ENCODE measurements around the gene ANKRD11.
A peak's percentile ranks its signal among the peaks of the same experiment; 100 is the strongest.

The ANKRD11 gene

GRCh38 chr16:89315791-89316581 is 174.4 kb downstream of the ANKRD11 start:
- Histone ChIP-seq H3K27me3 (ENCODE audit: control insufficient read depth, insufficient read depth, low read length) (no peaks in the 10 kb centered on the region), H3K9me3 (replicated peaks; ENCODE audit: low read length) (no peaks in the 10 kb centered on the region), H3K36me3 (ENCODE audit: insufficient read depth, low read length) (peaks cover 30% of the 10 kb centered on the region), H3K4me1 (ENCODE audit: control insufficient read depth, insufficient read depth, low read length) (peaks cover 82% of the 10 kb centered on the region), H3K4me2 (ENCODE audit: low read length) (peak overlapping the region; percentile 45), H3K9ac (ENCODE audit: low read depth, low read length) (peak overlapping the region; percentile 49), H3K4me3 (ENCODE audit: low read length) (no peak overlapping the region)

GRCh38 chr16:89315271-89315670 is 175.1 kb downstream of the ANKRD11 start:
- Histone ChIP-seq H3K36me3 (ENCODE audit: insufficient read depth, low read length) (peaks cover 33% of the 10 kb centered on the region), H3K27me3 (ENCODE audit: control insufficient read depth, insufficient read depth, low read length) (no peaks in the 10 kb centered on the region), H3K4me3 (ENCODE audit: low read length) (no peak overlapping the region), H3K4me2 (ENCODE audit: low read length) (peak overlapping the region; percentile 45), H3K9ac (ENCODE audit: low read depth, low read length) (peak overlapping the region; percentile 10), H3K4me1 (ENCODE audit: control insufficient read depth, insufficient read depth, low read length) (peaks cover 75% of the 10 kb centered on the region), H3K9me3 (replicated peaks; ENCODE audit: low read length) (no peaks in the 10 kb centered on the region)

- H3K9ac ChIP-seq (ENCODE audit: low read depth, low read length), result no peak overlapping the region
- peaks cover 71% of the 10 kb centered on the region for H3K4me1 ChIP-seq (ENCODE audit: control insufficient read depth, insufficient read depth, low read length)
- no peak overlapping the region for H3K4me3 ChIP-seq (ENCODE audit: low read length)
- no peaks in the 10 kb centered on the region for H3K9me3 ChIP-seq (replicated peaks; ENCODE audit: low read length)
- H3K36me3 ChIP-seq (ENCODE audit: insufficient read depth, low read length), result peaks cover 33% of the 10 kb centered on the region
- no peak overlapping the region for H3K4me2 ChIP-seq (ENCODE audit: low read length)
- H3K27me3 ChIP-seq (ENCODE audit: control insufficient read depth, insufficient read depth, low read length), result no peaks in the 10 kb centered on the region
Measured at GRCh38 chr16:89314854-89315253, 175.5 kb downstream of the ANKRD11 start.

GRCh38 chr16:89314357-89314756 is 176.0 kb downstream of the ANKRD11 start:
- Histone ChIP-seq H3K4me2 (ENCODE audit: low read length) (no peak overlapping the region), H3K9ac (ENCODE audit: low read depth, low read length) (no peak overlapping the region), H3K36me3 (ENCODE audit: insufficient read depth, low read length) (peaks cover 33% of the 10 kb centered on the region), H3K4me3 (ENCODE audit: low read length) (no peak overlapping the region), H3K4me1 (ENCODE audit: control insufficient read depth, insufficient read depth, low read length) (peaks cover 66% of the 10 kb centered on the region), H3K27me3 (ENCODE audit: control insufficient read depth, insufficient read depth, low read length) (no peaks in the 10 kb centered on the region), H3K9me3 (replicated peaks; ENCODE audit: low read length) (no peaks in the 10 kb centered on the region)

- Histone ChIP-seq H3K9me3 (replicated peaks; ENCODE audit: low read length) (no peaks in the 10 kb centered on the region), H3K36me3 (ENCODE audit: insufficient read depth, low read length) (peaks cover 36% of the 10 kb centered on the region), H3K4me3 (ENCODE audit: low read length) (no peak overlapping the region), H3K27me3 (ENCODE audit: control insufficient read depth, insufficient read depth, low read length) (no peaks in the 10 kb centered on the region), H3K4me1 (ENCODE audit: control insufficient read depth, insufficient read depth, low read length) (peaks cover 58% of the 10 kb centered on the region), H3K9ac (ENCODE audit: low read depth, low read length) (no peak overlapping the region), H3K4me2 (ENCODE audit: low read length) (no peak overlapping the region)
Measured at GRCh38 chr16:89313583-89313982, 176.8 kb downstream of the ANKRD11 start.

GRCh38 chr16:89312598-89313299 is 177.6 kb downstream of the ANKRD11 start:
- H3K4me3 ChIP-seq (ENCODE audit: low read length), result no peak overlapping the region
- H3K9me3 ChIP-seq (replicated peaks; ENCODE audit: low read length), result no peaks in the 10 kb centered on the region
- H3K4me2 ChIP-seq (ENCODE audit: low read length), result no peak overlapping the region
- no peak overlapping the region for H3K9ac ChIP-seq (ENCODE audit: low read depth, low read length)
- H3K36me3 ChIP-seq (ENCODE audit: insufficient read depth, low read length), result peaks cover 37% of the 10 kb centered on the region
- peaks cover 50% of the 10 kb centered on the region for H3K4me1 ChIP-seq (ENCODE audit: control insufficient read depth, insufficient read depth, low read length)
- H3K27me3 ChIP-seq (ENCODE audit: control insufficient read depth, insufficient read depth, low read length), result no peaks in the 10 kb centered on the region

- Histone ChIP-seq H3K27me3 (ENCODE audit: control insufficient read depth, insufficient read depth, low read length) (no peaks in the 10 kb centered on the region), H3K9me3 (replicated peaks; ENCODE audit: low read length) (no peaks in the 10 kb centered on the region), H3K36me3 (ENCODE audit: insufficient read depth, low read length) (peaks cover 37% of the 10 kb centered on the region), H3K4me2 (ENCODE audit: low read length) (no peak overlapping the region), H3K4me3 (ENCODE audit: low read length) (no peak overlapping the region), H3K9ac (ENCODE audit: low read depth, low read length) (no peak overlapping the region), H3K4me1 (ENCODE audit: control insufficient read depth, insufficient read depth, low read length) (peaks cover 44% of the 10 kb centered on the region)
Measured at GRCh38 chr16:89312194-89312593, 178.2 kb downstream of the ANKRD11 start.

GRCh38 chr16:89311636-89312035 is 178.7 kb downstream of the ANKRD11 start:
- Histone ChIP-seq H3K4me1 (ENCODE audit: control insufficient read depth, insufficient read depth, low read length) (peaks cover 38% of the 10 kb centered on the region), H3K4me2 (ENCODE audit: low read length) (no peak overlapping the region), H3K36me3 (ENCODE audit: insufficient read depth, low read length) (peaks cover 37% of the 10 kb centered on the region), H3K27me3 (ENCODE audit: control insufficient read depth, insufficient read depth, low read length) (no peaks in the 10 kb centered on the region), H3K4me3 (ENCODE audit: low read length) (no peak overlapping the region), H3K9ac (ENCODE audit: low read depth, low read length) (no peak overlapping the region), H3K9me3 (replicated peaks; ENCODE audit: low read length) (no peaks in the 10 kb centered on the region)

GRCh38 chr16:89309438-89310122 is 180.8 kb downstream of the ANKRD11 start:
- H3K36me3 ChIP-seq (ENCODE audit: insufficient read depth, low read length), result peaks cover 30% of the 10 kb centered on the region
- no peak overlapping the region for H3K9ac ChIP-seq (ENCODE audit: low read depth, low read length)
- H3K4me1 ChIP-seq (ENCODE audit: control insufficient read depth, insufficient read depth, low read length), result peaks cover 18% of the 10 kb centered on the region
- H3K4me3 ChIP-seq (ENCODE audit: low read length), result no peak overlapping the region
- no peak overlapping the region for H3K4me2 ChIP-seq (ENCODE audit: low read length)
- H3K27me3 ChIP-seq (ENCODE audit: control insufficient read depth, insufficient read depth, low read length), result no peaks in the 10 kb centered on the region
- H3K9me3 ChIP-seq (replicated peaks; ENCODE audit: low read length), result no peaks in the 10 kb centered on the region

GRCh38 chr16:89308391-89309333 is 181.7 kb downstream of the ANKRD11 start:
- H3K4me3 ChIP-seq (ENCODE audit: low read length), result no peak overlapping the region

GRCh38 chr16:89307421-89307805 is 182.9 kb downstream of the ANKRD11 start:
- Histone ChIP-seq H3K4me3 (ENCODE audit: low read length) (no peak overlapping the region), H3K9me3 (replicated peaks; ENCODE audit: low read length) (no peaks in the 10 kb centered on the region), H3K9ac (ENCODE audit: low read depth, low read length) (no peak overlapping the region), H3K36me3 (ENCODE audit: insufficient read depth, low read length) (peaks cover 38% of the 10 kb centered on the region), H3K4me1 (ENCODE audit: control insufficient read depth, insufficient read depth, low read length) (peaks cover 10% of the 10 kb centered on the region), H3K27me3 (ENCODE audit: control insufficient read depth, insufficient read depth, low read length) (no peaks in the 10 kb centered on the region), H3K4me2 (ENCODE audit: low read length) (no peak overlapping the region)

More at GRCh38 chr16:89308391-89309333, 181.7 kb downstream of the ANKRD11 start:
- no peak overlapping the region for H3K9ac ChIP-seq (ENCODE audit: low read depth, low read length)
- no peak overlapping the region for H3K4me2 ChIP-seq (ENCODE audit: low read length)
- H3K36me3 ChIP-seq (ENCODE audit: insufficient read depth, low read length), result peaks cover 38% of the 10 kb centered on the region
- H3K27me3 ChIP-seq (ENCODE audit: control insufficient read depth, insufficient read depth, low read length), result no peaks in the 10 kb centered on the region
- H3K4me1 ChIP-seq (ENCODE audit: control insufficient read depth, insufficient read depth, low read length), result peaks cover 9% of the 10 kb centered on the region
- H3K9me3 ChIP-seq (replicated peaks; ENCODE audit: low read length), result no peaks in the 10 kb centered on the region

Measured in skeletal muscle satellite cell (primary cell).